Measurements from ENCODE around the gene CERS5.

CERS5 gene

GRCh38 chr12:50123203-50123602, 44.0 kb downstream of the CERS5 start:
- DNase-seq: no peak

- no peak for DNase-seq
These were observed 45.5 kb downstream of the CERS5 start for GRCh38 chr12:50121641-50122040.

GRCh38 chr12:50120953-50121352, 46.2 kb downstream of the CERS5 start:
- DNase-seq: no peak

- DNase-seq: no peak
These were observed 46.6 kb downstream of the CERS5 start for GRCh38 chr12:50120521-50120920.

GRCh38 chr12:50119387-50119786, 47.8 kb downstream of the CERS5 start:
- no peak for DNase-seq

GRCh38 chr12:50117057-50117622, 50.0 kb downstream of the CERS5 start:
- no peak for DNase-seq

GRCh38 chr12:50112456-50113218, 54.5 kb downstream of the CERS5 start:
- no peak for DNase-seq

- DNase-seq: peak; percentile 100
These were observed 55.3 kb downstream of the CERS5 start, which contains the start of gene COX14 for GRCh38 chr12:50111693-50112455. TSS of gene COX14 (plus strand) at chr12:50112236. CDS start at chr12:50120044, 7,808 bp downstream.

- DNase-seq: no peak
These were observed 55.8 kb downstream of the CERS5 start for GRCh38 chr12:50111395-50111692.

GRCh38 chr12:50110762-50111351, 56.3 kb downstream of the CERS5 start:
- DNase-seq: peak; percentile 62

- no peak for DNase-seq
These were observed 56.9 kb downstream of the CERS5 start for GRCh38 chr12:50110127-50110761.

- no peak for DNase-seq
These were observed 57.9 kb downstream of the CERS5 start for GRCh38 chr12:50109319-50109718.

- peak; percentile 44 for DNase-seq
These were observed 59.5 kb downstream of the CERS5 start for GRCh38 chr12:50107416-50108268.

- no peak for DNase-seq
These were observed 60.3 kb downstream of the CERS5 start for GRCh38 chr12:50106907-50107306.

- no peak for DNase-seq
These were observed 61.2 kb downstream of the CERS5 start for GRCh38 chr12:50105913-50106450.

GRCh38 chr12:50104417-50105366, 62.5 kb downstream of the CERS5 start:
- no peak for DNase-seq

GRCh38 chr12:50103767-50104321, 63.3 kb downstream of the CERS5 start, which contains the start of gene GPD1:
TSS of gene GPD1 (plus strand) at chr12:50104008. CDS start at chr12:50104051, 43 bp downstream.
- peak; percentile 66 for DNase-seq

GRCh38 chr12:50103351-50103750, 63.8 kb downstream of the CERS5 start:
- no peak for DNase-seq

- no peak for DNase-seq
These were observed 64.4 kb downstream of the CERS5 start for GRCh38 chr12:50102646-50103309.

- no peak for DNase-seq
These were observed 65.0 kb downstream of the CERS5 start for GRCh38 chr12:50102131-50102531.
